ENCODE results near the gene PHYKPL. TPM values are rescaled to one million over a fixed set of nuclear protein-coding genes. Genes with fewer than 3 reads are reported as not detected.

The PHYKPL gene
- total RNA-seq, 1 experiment from 2014 or later, result 41.7 TPM

GRCh38 chr5:178234750-178235587 lies 2.4 kb upstream of the PHYKPL start:
- TF ChIP-seq HMGA2 (CRISPR knock-in tag; IDR thresholded peaks at IDR 0.05) (no peak), CTCF (IDR thresholded peaks at IDR 0.05) (peak; percentile 78), GTF2I (CRISPR knock-in tag; conservative IDR thresholded peaks at IDR 0.05) (peak; percentile 95), ZBTB21 (CRISPR knock-in tag; IDR thresholded peaks at IDR 0.05; ENCODE audit: borderline replicate concordance) (no peak)
- TF ChIP-seq, protein P1, sequence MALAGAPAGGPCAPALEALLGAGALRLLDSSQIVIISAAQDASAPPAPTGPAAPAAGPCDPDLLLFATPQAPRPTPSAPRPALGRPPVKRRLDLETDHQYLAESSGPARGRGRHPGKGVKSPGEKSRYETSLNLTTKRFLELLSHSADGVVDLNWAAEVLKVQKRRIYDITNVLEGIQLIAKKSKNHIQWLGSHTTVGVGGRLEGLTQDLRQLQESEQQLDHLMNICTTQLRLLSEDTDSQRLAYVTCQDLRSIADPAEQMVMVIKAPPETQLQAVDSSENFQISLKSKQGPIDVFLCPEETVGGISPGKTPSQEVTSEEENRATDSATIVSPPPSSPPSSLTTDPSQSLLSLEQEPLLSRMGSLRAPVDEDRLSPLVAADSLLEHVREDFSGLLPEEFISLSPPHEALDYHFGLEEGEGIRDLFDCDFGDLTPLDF (CRISPR knock-in tag; IDR thresholded peaks at IDR 0.05), result no peak
- TF ChIP-seq, protein P2, sequence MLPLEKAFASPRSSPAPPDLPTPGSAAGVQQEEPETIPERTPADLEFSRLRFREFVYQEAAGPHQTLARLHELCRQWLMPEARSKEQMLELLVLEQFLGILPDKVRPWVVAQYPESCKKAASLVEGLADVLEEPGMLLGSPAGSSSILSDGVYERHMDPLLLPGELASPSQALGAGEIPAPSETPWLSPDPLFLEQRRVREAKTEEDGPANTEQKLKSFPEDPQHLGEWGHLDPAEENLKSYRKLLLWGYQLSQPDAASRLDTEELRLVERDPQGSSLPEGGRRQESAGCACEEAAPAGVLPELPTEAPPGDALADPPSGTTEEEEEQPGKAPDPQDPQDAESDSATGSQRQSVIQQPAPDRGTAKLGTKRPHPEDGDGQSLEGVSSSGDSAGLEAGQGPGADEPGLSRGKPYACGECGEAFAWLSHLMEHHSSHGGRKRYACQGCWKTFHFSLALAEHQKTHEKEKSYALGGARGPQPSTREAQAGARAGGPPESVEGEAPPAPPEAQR (CRISPR knock-in tag; IDR thresholded peaks at IDR 0.05), result no peak
- TF ChIP-seq, protein P3, sequence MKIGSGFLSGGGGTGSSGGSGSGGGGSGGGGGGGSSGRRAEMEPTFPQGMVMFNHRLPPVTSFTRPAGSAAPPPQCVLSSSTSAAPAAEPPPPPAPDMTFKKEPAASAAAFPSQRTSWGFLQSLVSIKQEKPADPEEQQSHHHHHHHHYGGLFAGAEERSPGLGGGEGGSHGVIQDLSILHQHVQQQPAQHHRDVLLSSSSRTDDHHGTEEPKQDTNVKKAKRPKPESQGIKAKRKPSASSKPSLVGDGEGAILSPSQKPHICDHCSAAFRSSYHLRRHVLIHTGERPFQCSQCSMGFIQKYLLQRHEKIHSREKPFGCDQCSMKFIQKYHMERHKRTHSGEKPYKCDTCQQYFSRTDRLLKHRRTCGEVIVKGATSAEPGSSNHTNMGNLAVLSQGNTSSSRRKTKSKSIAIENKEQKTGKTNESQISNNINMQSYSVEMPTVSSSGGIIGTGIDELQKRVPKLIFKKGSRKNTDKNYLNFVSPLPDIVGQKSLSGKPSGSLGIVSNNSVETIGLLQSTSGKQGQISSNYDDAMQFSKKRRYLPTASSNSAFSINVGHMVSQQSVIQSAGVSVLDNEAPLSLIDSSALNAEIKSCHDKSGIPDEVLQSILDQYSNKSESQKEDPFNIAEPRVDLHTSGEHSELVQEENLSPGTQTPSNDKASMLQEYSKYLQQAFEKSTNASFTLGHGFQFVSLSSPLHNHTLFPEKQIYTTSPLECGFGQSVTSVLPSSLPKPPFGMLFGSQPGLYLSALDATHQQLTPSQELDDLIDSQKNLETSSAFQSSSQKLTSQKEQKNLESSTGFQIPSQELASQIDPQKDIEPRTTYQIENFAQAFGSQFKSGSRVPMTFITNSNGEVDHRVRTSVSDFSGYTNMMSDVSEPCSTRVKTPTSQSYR (CRISPR knock-in tag; IDR thresholded peaks at IDR 0.05), result no peak
- ChIA-PET CTCF (interaction anchor here (0.5 to 2.1 kb wide), 40 partner anchors 9 to 689 kb away, joined by 3 to 24 read pairs (median 5); partner anchors contain the start of genes COL23A1 and ZNF354A), POLR2A (interaction anchor here (1.2 to 1.4 kb wide), 2 partner anchors 31 to 55 kb away, joined by 3 to 4 read pairs; partner anchors contain the start of gene HNRNPAB)
- DNase-seq (ENCODE audit: low spot score) (peak; percentile 93), ATAC-seq (peak; percentile 53)
- H3K27me3 Mint-ChIP-seq (ENCODE audit: low read depth), result no peaks in the 10 kb centered on the region
- no peaks in the 10 kb centered on the region for H3K9me3 Mint-ChIP-seq
- H3K27ac Mint-ChIP-seq, result no peak overlapping the region
- H3K4me1 Mint-ChIP-seq, result peaks cover 24% of the 10 kb centered on the region
- peaks cover 10% of the 10 kb centered on the region for H3K36me3 Mint-ChIP-seq
- H3K4me3 Mint-ChIP-seq, result no peak overlapping the region

DNA sequence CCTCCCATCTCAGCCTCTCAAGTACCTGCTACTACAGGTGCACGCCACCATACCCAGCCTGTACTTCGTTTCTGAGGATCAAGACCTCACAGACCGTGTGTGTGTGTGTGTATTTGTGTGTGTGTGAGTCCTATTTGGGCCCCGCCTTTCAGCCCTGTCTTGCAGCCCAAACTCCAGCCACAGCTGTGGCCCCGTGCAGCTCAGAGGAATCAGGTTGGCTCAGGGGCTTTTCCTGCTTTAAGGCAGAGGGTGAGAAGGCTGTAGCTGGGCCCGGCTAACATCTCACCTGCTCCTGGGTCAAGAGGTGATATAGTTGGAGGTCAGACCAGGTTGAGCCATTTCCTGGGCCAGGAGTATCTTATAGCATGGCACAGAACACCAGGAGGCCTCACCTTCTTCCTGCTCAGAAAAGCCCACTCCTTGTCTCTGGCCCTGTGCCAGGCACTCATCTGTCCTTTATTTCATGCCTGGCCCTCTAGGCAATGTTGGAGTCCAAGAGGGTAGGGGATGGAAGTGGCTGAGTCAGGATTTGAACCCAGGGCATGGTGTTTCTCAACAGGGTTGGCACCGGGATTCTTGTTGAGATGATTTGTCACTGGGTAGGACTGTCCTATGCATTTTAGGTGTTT lies 1.6 kb upstream of the PHYKPL start:
- no peak overlapping the region for H3K4me3 Mint-ChIP-seq
- ATAC-seq (no peak), DNase-seq (ENCODE audit: low spot score) (no peak)
- ChIA-PET CTCF (interaction anchor here (0.5 to 2.1 kb wide), 39 partner anchors 9 to 497 kb away, joined by 3 to 24 read pairs (median 5); partner anchors contain the start of genes COL23A1 and ZNF354A), POLR2A (interaction anchor here (1.2 to 1.4 kb wide), 2 partner anchors 30 to 54 kb away, joined by 3 to 4 read pairs; partner anchors contain the start of gene HNRNPAB)
- peaks cover 24% of the 10 kb centered on the region for H3K4me1 Mint-ChIP-seq
- H3K36me3 Mint-ChIP-seq, result peaks cover 18% of the 10 kb centered on the region
- no peaks in the 10 kb centered on the region for H3K27me3 Mint-ChIP-seq (ENCODE audit: low read depth)
- no peaks in the 10 kb centered on the region for H3K9me3 Mint-ChIP-seq
- TF ChIP-seq ELF4 (CRISPR knock-in tag; IDR thresholded peaks at IDR 0.05; ENCODE audit: low read depth) (no peak), MLX (CRISPR knock-in tag; IDR thresholded peaks at IDR 0.05) (no peak), ZBTB21 (CRISPR knock-in tag; IDR thresholded peaks at IDR 0.05; ENCODE audit: borderline replicate concordance) (no peak), ZNF121 (CRISPR knock-in tag; IDR thresholded peaks at IDR 0.05) (no peak), ATF3 (CRISPR knock-in tag; conservative IDR thresholded peaks at IDR 0.05) (no peak), FOXP4 (CRISPR knock-in tag; IDR thresholded peaks at IDR 0.05) (no peak), USF2 (CRISPR knock-in tag; IDR thresholded peaks at IDR 0.05) (no peak)
- no peak overlapping the region for H3K27ac Mint-ChIP-seq

Data from WTC11 (cell line).